NCI-H2081 treated with DMSO at 0.1 percent for 48 hours (cell line): Measurements from ENCODE around the gene ITM2C.

Experiments used
- DNase-seq: peaks from one replicate; lab custom pipeline; 2025; lab: John Stamatoyannopoulos, UW

Gene ITM2C

GRCh38 chr2:230864605-230865306, at the start of gene ITM2C:
TSS of gene ITM2C (plus strand) at chr2:230864942. CDS start at chr2:230865026, 84 bp downstream.
- DNase-seq = no peak

- DNase-seq = no peak
Measured at GRCh38 chr2:230815088-230815487, 49.7 kb upstream of the ITM2C start.

- no peak for DNase-seq
Measured at GRCh38 chr2:230816735-230817134, 48.0 kb upstream of the ITM2C start.

- no peak for DNase-seq
Measured at GRCh38 chr2:230819433-230819832, 45.3 kb upstream of the ITM2C start.

- no peak for DNase-seq
Measured at GRCh38 chr2:230821261-230821990, 43.3 kb upstream of the ITM2C start.

DNA sequence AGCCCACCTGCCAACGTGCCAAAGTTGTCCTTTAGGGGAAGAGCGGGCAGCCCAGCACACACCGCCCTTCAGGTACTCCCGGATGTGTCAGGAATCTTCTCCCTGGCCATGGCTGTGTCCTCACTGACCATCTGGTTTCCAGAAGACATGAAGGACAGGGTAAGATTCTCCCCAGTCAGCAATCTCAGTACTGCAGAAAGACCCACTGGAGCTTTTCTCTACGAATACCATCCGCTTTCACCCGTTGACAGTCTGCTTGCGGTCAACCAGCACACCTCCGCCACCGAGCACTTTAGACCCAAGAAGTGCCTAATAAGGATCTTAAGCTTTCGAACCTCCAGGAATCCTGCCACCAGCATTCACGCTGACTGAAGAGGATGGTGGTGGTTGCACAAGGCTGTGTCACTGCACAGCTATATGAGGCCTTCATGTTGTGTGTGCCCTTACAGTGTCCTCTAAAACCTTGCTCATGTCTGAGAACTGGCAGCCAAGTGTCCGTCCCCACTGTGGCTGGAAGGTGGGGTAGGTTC, 42.7 kb upstream of the ITM2C start:
- DNase-seq = no peak

GRCh38 chr2:230823264-230823964, 41.3 kb upstream of the ITM2C start:
- no peak for DNase-seq

DNA sequence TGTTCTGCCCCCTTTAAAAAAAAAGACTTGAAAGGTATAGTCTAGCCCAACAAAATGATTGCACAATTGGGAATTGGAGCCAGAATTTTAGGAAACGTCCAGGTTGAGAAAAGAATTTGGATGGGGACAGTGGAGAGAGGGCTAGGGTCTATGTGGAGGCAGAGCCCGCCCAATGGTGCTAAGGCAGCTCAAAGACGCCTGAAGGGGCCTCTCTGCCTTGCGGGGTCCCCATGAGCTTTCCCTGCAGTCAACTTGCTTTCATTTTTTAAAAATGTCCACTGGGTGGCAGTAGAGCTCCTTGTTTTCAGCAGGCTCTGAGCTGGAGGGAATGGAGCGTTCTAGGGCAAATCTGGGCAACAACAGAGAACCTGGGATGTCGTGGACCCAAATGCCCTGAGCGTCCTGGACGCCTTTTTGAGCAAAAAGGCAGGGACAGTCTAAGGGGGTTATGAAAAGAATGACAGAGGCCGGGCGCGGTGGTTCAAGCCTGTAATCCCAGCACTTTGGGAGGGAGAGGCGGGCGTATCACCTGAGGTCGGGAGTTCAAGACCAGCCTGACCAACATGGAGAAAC, 40.2 kb upstream of the ITM2C start:
- DNase-seq = no peak

GRCh38 chr2:230825354-230825753, 39.4 kb upstream of the ITM2C start:
- DNase-seq = no peak

DNA sequence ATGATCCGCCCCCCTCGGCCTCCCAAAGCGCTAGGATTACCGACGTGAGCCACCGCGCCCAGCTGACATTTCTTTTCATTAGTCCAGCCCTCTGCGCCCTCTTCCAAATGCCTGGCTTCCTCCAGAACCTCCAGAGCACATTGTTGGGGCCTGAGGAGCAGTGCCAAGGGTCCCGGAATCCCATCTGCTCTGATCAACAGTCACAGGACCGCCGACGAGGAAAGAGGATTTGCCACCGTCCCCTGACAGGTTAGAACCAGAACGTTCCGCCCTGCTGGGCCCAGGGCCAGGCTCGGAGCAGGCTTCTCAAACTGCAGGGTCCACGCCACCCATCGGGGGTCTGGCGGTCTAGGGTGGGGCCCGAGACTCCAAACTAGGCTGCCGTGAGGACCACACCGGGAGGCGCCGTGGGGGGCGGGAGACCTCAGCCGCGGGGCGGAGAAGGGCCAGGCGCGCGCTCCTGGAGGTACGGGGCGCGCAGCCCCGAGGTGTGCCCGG, 36.9 kb upstream of the ITM2C start:
- no peak for DNase-seq

DNA sequence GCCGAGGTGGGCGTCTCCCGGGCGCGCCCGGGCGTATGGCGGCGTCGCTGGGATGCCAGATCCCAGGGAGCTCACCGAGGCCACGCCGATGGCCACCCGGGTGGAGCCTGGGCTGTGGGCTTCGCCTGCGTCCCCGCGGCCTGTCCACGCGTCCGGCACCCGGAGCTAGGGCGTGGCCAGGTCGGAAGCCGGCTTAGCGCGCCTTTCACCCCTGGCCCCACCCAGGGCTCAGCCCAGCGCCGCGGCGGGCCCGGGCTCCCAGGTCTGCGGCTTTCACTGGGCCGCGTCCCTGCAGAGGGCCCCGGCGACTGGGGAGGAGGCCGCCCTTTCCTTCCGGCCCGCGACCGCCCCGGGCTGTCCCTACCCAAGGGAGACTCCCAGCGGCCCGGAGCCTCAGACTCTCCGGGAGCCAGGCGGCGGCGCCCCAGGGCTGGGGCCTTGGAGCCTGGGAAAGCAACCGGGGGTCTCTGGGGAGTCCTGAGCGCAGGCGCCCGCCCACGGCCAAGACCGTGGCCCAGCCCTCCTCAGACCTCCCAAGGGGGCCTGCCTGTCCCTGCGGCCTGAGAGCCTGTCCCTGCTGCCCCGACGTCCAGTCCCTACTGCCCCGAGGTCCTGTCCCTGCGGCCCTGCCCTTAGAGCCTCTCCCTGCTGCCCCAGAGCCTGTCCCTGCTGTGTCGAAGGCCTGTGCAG, 36.3 kb upstream of the ITM2C start:
- DNase-seq = no peak

- no peak for DNase-seq
Measured at GRCh38 chr2:230829293-230829692, 35.4 kb upstream of the ITM2C start.

DNA sequence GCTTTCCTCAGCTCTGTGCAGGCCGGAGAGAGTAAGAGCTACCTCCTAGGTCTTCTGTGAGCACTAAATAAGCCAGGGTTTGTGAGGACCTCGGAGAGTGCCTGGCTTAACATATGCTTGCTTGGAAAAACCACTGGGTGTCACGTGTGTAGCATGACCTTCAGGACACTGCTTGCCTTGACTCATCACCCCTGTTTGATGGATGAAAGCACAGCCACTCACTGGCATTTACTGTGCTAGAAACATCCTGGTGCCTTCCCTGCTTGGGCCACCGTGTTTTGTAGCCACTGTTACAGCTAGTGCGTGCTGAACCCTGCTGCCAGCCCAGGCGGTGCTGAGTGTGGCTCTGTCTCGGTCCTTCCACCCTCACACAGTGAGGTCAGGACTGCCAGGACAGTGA, 34.8 kb upstream of the ITM2C start:
- DNase-seq = no peak

DNA sequence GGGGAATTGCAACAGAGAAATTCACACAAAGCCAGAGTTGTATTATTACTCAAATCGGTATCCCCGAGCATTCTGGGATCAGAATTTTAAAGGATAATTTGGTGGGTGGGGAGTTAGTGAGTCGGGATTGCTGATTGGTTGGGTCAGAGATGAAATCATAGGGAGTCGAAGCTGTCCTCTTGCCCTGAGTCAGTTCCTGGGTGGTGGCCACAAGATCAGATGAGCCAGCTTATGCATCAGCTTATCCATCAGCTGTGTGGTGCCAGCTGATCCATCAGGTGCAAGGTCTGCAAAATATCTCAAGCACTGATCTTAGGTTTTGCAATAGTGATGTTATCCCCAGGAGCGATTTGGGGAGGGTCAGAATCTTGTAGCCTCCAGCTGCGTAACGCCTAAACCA, 34.3 kb upstream of the ITM2C start:
- DNase-seq = no peak

DNA sequence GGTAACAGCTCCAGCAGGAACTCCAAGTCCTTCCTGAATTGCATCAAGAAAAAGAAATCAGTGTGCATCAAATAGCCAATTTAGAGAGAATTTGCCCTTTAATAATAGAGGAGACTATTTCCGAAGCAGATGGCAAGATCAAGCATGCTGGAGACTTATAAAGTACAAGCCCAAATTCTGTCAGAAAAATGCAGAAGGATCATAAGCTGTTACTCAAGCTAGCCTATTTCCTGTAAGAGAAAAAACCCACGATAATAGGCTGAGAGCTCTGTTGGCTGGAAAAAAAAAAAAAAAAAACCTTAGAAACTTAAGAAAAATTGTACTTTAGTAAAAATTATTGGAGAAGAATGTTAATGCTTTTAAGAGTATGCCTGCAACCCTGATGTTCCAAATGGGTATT, 24.4 kb upstream of the ITM2C start:
- no peak for DNase-seq

- no peak for DNase-seq
Measured at GRCh38 chr2:230842473-230842872, 22.3 kb upstream of the ITM2C start.

DNA sequence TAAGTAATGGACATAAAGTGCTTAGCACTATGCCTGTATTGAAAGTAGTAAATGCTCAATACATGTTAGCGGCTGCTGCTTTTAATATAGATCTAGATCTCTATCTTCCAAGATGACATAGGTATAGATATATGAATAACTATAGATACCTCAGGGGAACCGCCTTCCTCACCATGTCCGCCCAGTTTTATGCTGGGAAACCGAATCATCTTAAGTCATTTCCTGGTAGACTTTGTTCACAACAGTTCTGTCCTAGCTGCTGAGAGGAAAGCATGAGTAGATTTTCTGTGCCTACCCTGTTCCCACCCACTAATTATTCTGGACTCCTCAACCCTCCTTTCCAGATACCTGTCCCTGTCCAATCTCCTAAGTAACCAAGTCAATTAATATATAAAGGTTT, 21.6 kb upstream of the ITM2C start:
- no peak for DNase-seq

GRCh38 chr2:230846360-230846759, 18.4 kb upstream of the ITM2C start:
- no peak for DNase-seq

GRCh38 chr2:230847883-230848388, 16.8 kb upstream of the ITM2C start:
- no peak for DNase-seq

- DNase-seq = no peak
Measured at GRCh38 chr2:230849633-230850357, 14.9 kb upstream of the ITM2C start.

- DNase-seq = no peak
Measured at GRCh38 chr2:230850358-230850658, 14.4 kb upstream of the ITM2C start.
